GM12878 (cell line): ENCODE results near the gene MMEL1.

ENCODE experiments used
- CBX3 ChIP-seq: fragments of 200-600 bp; sonication (generic); IDR thresholded peaks from 2 replicates; pipeline ENCODE4 v1.6.1; 2016; ENCODE audit warnings: low read depth, borderline replicate concordance
- JUND ChIP-seq: IDR thresholded peaks from 2 replicates; pipeline ENCODE4 v1.6.1; 2012; ENCODE audit warnings: low read depth, mild to moderate bottlenecking, low read length, improper control_type of control experiment, moderate library complexity
- MEF2A ChIP-seq: IDR thresholded peaks from 2 replicates; pipeline ENCODE4 v1.6.1; 2011; ENCODE audit warnings: low read depth, mild to moderate bottlenecking, low read length, moderate library complexity; ENCODE audit not compliant: insufficient read depth
- NFYB ChIP-seq: IDR thresholded peaks from 2 replicates; pipeline ENCODE4 v1.6.1; 2011; ENCODE audit warnings: low read depth, mild to moderate bottlenecking, low read length, improper control_type of control experiment, moderate library complexity; ENCODE audit not compliant: insufficient read depth
- POLR2A ChIP-seq: IDR thresholded peaks from 2 replicates; pipeline ENCODE4 v1.6.1; 2011; ENCODE audit warnings: low read depth, mild to moderate bottlenecking, low read length
- RBBP5 ChIP-seq: fragments of 200-600 bp; sonication (generic); conservative IDR thresholded peaks from 2 replicates; pipeline ENCODE4 v1.6.1; 2016
- SIN3A ChIP-seq: IDR thresholded peaks from 2 replicates; pipeline ENCODE4 v1.6.1; 2012; ENCODE audit warnings: low read depth, low read length, improper control_type of control experiment
- TF ChIP-seq, protein P1 (sequence below), 3 experiments: IDR thresholded peaks in 2 of 3; conservative IDR thresholded peaks in 1 of 3; 2 replicates each; pipeline ENCODE4 v1.5.1; 2011; ENCODE audit warnings: low read depth in 3 of 3, low read length in 3 of 3, mild to moderate bottlenecking in 3 of 3, control low read depth in 2 of 3, moderate library complexity in 2 of 3, inconsistent platforms in 1 of 3, mixed read lengths in 1 of 3; ENCODE audit not compliant: control insufficient read depth in 2 of 3, insufficient read depth in 1 of 3; ENCODE audit errors: extremely low read depth in 1 of 3
- TF ChIP-seq, protein P2 (sequence below): fragments of 450-650 bp; IDR thresholded peaks from 2 replicates; pipeline ENCODE4 v1.6.1; 2016; ENCODE audit warnings: mild to moderate bottlenecking

DNA sequence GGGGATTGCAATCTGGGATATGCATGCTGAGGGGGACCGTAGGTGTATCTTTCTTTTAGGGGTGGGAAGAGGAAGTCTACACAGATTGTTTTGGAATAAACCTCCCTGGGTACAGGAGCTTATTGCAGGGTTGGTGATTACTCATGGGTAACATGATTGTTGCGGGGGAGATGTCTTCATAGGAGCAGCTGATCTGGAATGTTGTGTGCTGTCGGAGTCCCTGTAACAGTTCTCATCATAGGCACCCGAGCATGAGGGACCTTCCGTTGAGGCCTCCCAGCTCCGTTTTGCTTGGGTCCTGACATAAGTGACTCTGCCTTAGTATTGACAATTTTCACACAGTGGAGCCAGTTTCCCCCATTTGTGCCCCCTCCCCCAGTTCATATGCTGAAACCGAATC is 50.4 kb downstream of the MMEL1 start:
- TF ChIP-seq NFYB, result no peak
- no peak for TF ChIP-seq MEF2A
- TF ChIP-seq, protein P1, sequence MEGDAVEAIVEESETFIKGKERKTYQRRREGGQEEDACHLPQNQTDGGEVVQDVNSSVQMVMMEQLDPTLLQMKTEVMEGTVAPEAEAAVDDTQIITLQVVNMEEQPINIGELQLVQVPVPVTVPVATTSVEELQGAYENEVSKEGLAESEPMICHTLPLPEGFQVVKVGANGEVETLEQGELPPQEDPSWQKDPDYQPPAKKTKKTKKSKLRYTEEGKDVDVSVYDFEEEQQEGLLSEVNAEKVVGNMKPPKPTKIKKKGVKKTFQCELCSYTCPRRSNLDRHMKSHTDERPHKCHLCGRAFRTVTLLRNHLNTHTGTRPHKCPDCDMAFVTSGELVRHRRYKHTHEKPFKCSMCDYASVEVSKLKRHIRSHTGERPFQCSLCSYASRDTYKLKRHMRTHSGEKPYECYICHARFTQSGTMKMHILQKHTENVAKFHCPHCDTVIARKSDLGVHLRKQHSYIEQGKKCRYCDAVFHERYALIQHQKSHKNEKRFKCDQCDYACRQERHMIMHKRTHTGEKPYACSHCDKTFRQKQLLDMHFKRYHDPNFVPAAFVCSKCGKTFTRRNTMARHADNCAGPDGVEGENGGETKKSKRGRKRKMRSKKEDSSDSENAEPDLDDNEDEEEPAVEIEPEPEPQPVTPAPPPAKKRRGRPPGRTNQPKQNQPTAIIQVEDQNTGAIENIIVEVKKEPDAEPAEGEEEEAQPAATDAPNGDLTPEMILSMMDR (IDR thresholded peaks at IDR 0.05 in 2 of 3, conservative IDR thresholded peaks at IDR 0.05 in 1 of 3; ENCODE audit: control insufficient read depth in 2 of 3, extremely low read depth in 1 of 3, insufficient read depth in 1 of 3, low read depth in 3 of 3, low read length in 3 of 3), result no peak
- TF ChIP-seq JUND, result no peak
- no peak for TF ChIP-seq POLR2A
- TF ChIP-seq, protein P2, sequence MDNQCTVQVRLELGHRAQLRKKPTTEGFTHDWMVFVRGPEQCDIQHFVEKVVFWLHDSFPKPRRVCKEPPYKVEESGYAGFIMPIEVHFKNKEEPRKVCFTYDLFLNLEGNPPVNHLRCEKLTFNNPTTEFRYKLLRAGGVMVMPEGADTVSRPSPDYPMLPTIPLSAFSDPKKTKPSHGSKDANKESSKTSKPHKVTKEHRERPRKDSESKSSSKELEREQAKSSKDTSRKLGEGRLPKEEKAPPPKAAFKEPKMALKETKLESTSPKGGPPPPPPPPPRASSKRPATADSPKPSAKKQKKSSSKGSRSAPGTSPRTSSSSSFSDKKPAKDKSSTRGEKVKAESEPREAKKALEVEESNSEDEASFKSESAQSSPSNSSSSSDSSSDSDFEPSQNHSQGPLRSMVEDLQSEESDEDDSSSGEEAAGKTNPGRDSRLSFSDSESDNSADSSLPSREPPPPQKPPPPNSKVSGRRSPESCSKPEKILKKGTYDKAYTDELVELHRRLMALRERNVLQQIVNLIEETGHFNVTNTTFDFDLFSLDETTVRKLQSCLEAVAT, result no peak
- TF ChIP-seq SIN3A, result no peak
- TF ChIP-seq CBX3, result no peak
- TF ChIP-seq RBBP5, result no peak
